Peyer's patch (tissue), 4 donors: Measurements from ENCODE around the gene RRBP1.

Experiments used
- CTCF ChIP-seq, 6 experiments: fragments of 450-650 bp in 4 of 6; fragments of 200-600 bp in 2 of 6; sonication (generic) in 1 of 6; IDR thresholded peaks; one replicate each; pipeline ENCODE4 v1.5.1; 2017 to 2019; ENCODE audit warnings: antibody characterized with exemption in 6 of 6, mild to moderate bottlenecking in 3 of 6, moderate library complexity in 1 of 6
- POLR2A ChIP-seq, 2 donors: fragments of 450-650 bp; IDR thresholded peaks; one replicate each; pipeline ENCODE4 v1.5.1; 2017; ENCODE audit warnings: antibody characterized with exemption in 2 of 2, mild to moderate bottlenecking in 2 of 2, moderate library complexity in 2 of 2

GRCh38 chr20:17708675-17709360 is 26.8 kb upstream of the RRBP1 start:
- TF ChIP-seq CTCF (IDR thresholded peaks at IDR 0.05) (no peak), POLR2A (IDR thresholded peaks at IDR 0.05) (no peak)
